ENCODE data around the gene UBE2QL1.
"Not testable (repeated sequence)": the region's sequence is repeated elsewhere in the genome, so short reads cannot be mapped to it uniquely, and the experiment has no call there.

Gene UBE2QL1

DNA sequence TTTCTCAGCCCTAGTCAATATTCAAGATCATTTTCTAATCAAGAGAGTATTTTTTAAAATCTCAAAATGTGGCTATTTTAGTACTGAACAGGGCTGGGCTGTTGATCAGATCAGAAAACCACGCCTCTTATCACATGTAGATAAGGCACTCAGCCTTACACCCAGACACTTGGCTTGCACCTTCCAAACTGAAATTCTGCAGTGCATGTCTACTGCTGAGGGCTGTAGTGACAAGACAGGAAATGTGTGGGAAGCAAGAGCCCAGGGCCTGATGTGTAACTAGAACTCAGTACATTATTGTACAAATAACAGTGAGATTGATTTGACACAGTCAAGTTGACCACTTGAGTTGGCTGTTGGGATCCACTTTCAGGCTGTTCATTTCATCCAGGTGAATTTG lies 48.6 kb downstream of the UBE2QL1 start:
- no peak for DNase-seq (ENCODE audit: low read depth in 3 of 3)

- no peak for DNase-seq (ENCODE audit: low read depth in 3 of 3)
Measured at GRCh38 chr5:6498968-6499367, 50.3 kb downstream of the UBE2QL1 start.

GRCh38 chr5:6501701-6502100 lies 53.0 kb downstream of the UBE2QL1 start:
- DNase-seq (ENCODE audit: low read depth in 3 of 3), result no peak

DNA sequence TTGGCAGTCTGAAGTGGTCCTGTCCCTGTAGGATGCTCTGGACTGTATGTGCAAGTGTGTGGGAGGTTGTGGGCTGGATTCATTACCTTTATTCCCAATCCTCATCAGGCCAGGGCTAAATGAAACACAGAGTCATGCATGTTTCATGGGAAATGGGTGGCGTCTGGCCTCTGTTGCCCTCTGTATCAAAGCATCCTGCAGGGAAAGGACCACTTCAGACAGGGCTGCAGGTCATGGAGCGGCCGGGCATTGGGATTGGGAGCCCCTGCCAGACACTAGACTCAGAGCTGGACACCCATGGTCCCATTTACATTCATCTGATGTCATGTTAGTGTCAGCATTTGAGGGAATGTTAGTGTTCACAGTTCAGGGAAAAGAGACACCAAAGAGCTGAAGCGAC lies 53.8 kb downstream of the UBE2QL1 start:
- DNase-seq (ENCODE audit: low read depth in 3 of 3), result no peak

GRCh38 chr5:6503342-6503741 lies 54.7 kb downstream of the UBE2QL1 start:
- no peak for DNase-seq (ENCODE audit: low read depth in 3 of 3)

GRCh38 chr5:6504677-6505415 lies 56.2 kb downstream of the UBE2QL1 start:
- DNase-seq (ENCODE audit: low read depth in 3 of 3), result no peak

DNA sequence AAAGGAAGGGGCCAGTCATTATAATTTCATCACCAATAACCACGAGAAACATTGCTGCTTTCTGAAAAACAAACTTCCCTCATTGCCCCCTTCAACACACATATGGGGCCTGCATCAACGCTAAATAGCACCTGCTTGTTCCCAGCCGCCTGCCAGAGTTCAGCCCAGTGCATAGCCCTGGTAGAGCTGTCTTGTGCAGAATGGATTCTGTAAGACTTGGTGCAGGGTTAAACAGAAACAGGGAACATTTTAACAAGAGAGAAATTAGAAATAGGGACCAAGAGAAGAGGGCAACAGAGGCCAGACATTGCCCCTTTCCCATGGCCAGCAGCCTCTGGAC lies 56.7 kb downstream of the UBE2QL1 start:
- DNase-seq (ENCODE audit: low read depth in 3 of 3), result no peak

- DNase-seq (ENCODE audit: low read depth in 3 of 3), result no peak
Measured at GRCh38 chr5:6505783-6506557, 57.3 kb downstream of the UBE2QL1 start.

GRCh38 chr5:6506611-6507010 lies 58.0 kb downstream of the UBE2QL1 start:
- DNase-seq (ENCODE audit: low read depth in 3 of 3), result no peak

DNA sequence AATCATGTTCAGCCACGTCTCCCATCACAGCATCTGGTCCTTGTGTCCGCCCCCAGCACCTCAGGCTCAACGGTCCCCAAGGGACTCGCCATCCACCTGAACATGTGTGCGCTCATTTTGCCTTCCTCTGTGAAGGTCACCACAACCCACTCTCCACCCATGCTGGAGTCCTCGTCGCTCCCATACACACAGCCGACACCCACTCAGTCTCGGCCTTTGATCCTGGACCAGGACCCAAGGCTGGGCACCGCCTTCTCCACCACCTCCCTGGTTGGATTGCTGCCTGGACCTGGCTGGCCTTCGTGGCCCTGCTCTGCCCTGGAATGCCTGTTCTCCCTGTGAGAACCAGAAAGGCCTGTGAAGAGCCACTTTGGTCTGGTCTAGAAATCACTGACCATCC lies 60.3 kb downstream of the UBE2QL1 start:
- DNase-seq (ENCODE audit: low read depth in 3 of 3), result no peak

GRCh38 chr5:6510132-6510531 lies 61.5 kb downstream of the UBE2QL1 start:
- no peak for DNase-seq (ENCODE audit: low read depth in 3 of 3)

DNA sequence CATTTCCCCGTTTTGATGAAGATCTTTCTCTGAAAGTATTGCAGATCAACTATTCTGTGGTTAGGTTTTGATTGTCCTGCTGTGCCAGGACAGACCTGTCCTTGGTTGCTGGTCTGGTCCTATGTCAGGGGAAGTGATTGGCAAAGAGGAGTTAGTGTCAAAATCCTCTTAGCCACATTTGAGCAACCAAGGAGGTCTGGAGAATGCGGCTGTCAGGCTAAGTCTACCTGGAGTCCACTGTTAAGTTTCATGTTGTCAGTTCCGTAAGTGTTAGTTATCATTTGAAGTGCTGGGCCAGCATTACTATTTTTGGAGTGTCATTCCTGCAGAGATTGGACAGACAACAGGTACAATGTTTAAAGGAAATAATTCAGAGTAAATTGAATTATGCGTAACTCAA lies 62.3 kb downstream of the UBE2QL1 start:
- DNase-seq (ENCODE audit: low read depth in 3 of 3), result no peak

DNA sequence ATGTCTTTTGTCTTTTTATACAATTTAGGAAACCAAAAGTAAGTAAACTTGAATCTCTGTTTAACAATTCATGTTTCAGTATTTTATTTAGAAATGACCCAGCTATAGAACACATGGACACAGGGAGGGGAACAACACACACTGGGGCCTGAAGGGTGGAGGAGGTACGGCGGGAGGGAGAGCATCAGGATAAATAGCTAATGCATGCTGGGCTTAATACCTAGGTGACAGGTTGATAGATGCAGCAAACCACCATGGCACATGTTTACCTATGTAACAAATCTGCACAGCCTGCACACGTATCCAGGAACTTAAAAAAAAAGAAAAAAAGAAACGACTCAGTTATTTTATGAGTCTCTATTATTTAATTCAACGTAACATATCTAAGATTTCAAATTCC lies 67.2 kb downstream of the UBE2QL1 start:
- not testable (repeated sequence) for DNase-seq (ENCODE audit: low read depth in 3 of 3)

- DNase-seq (ENCODE audit: low read depth in 3 of 3), result no peak
Measured at GRCh38 chr5:6516823-6517222, 68.2 kb downstream of the UBE2QL1 start.

- no peak for DNase-seq (ENCODE audit: low read depth in 3 of 3)
Measured at GRCh38 chr5:6517510-6517909, 68.9 kb downstream of the UBE2QL1 start.

GRCh38 chr5:6518298-6519057 lies 69.8 kb downstream of the UBE2QL1 start:
- no peak for DNase-seq (ENCODE audit: low read depth in 3 of 3)

DNA sequence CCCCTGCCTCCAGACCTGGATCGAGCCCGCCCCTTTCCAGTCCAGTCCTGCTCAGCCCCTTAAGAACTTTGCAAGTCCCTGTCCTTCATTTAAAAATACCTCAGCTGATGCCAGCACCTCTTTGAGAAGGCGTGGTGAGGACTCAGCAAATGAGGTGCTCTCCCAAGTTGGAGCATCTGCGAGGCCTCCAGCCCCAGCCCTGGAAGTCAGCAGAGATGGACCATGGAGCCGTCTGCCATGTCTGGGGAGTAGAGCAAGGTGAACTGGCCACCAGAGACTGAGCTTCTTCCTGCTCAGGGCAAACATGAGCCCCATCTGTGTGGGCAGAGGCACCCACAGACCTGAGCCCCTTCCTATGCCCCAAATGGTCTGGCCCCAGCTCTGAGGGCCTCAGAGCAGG lies 71.5 kb downstream of the UBE2QL1 start:
- DNase-seq (ENCODE audit: low read depth in 3 of 3), result no peak

GRCh38 chr5:6522331-6522730 lies 73.7 kb downstream of the UBE2QL1 start:
- no peak for DNase-seq (ENCODE audit: low read depth in 3 of 3)

DNA sequence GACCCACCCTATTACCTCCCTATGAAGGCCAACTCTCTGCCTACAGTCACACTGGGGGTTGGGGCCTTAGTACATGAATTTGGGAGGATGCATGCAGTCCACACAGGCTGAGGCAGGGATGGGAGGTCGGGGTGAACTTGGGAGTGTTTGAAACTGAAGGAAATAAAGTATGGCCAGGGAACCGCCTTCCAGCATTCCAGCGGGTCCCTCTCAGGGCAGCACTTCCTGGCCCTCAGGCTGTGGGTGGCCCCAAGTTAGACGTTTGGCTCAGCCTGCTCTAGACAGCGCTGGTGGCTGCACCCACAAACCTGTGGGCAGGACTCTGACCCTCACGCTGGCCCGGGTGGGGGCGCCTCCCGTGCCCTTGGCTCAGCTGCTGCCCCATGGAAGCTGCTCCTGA lies 74.3 kb downstream of the UBE2QL1 start:
- DNase-seq (ENCODE audit: low read depth in 3 of 3), result no peak

GRCh38 chr5:6525422-6525821 lies 76.8 kb downstream of the UBE2QL1 start:
- no peak for DNase-seq (ENCODE audit: low read depth in 3 of 3)

- no peak for DNase-seq (ENCODE audit: low read depth in 3 of 3)
Measured at GRCh38 chr5:6525910-6526309, 77.3 kb downstream of the UBE2QL1 start.

- DNase-seq (ENCODE audit: low read depth in 3 of 3), result no peak
Measured at GRCh38 chr5:6527749-6528455, 79.2 kb downstream of the UBE2QL1 start.

Measured in stimulated activated CD4-positive, alpha-beta T cell treated with anti-CD3 and anti-CD28 coated beads, TNF-alpha, amount 100 ng/mL, for 4 hours (primary cell).